GM12878 (cell line): ENCODE results near the gene LBH. TPM values are rescaled to one million over a fixed set of nuclear protein-coding genes. Genes with fewer than 3 reads are reported as not detected.

Source experiments
- ATAC-seq: fragments of 200-7000 bp; cut with Tn5 transposase; 3 replicates; pipeline ENCODE4 v1.9.1; 2020; ENCODE audit warnings: mild to moderate bottlenecking, moderate library complexity
- BruUV-seq: library from RNA; stranded (reverse); fragments of 400-500 nt; replicated peaks from 2 replicates; lab custom pipeline; 2021; lab: Mats Ljungman, UMichigan
- CTCF ChIA-PET: fragments of 300-600 bp; sonication (Branson Sonifier 250); formaldehyde crosslinking; extraction: SDS; loops from one replicate; lab custom pipeline; 2021; ENCODE audit warnings: inconsistent platforms; lab: Yijun Ruan, JAX
- POLR2A ChIA-PET: fragments of 350-600 bp; formaldehyde crosslinking; extraction: SDS; loops from one replicate; lab custom pipeline; 2021; ENCODE audit warnings: inconsistent platforms; lab: Charles Lee
- RAD21 ChIA-PET: fragments of 300-600 bp; sonication (Branson Sonifier 250); formaldehyde crosslinking; loops from one replicate; lab custom pipeline; 2023; ENCODE audit warnings: antibody characterized with exemption; ENCODE audit not compliant: unreplicated experiment; lab: Charles Lee
- SMC1A ChIA-PET: fragments of 300-600 bp; sonication (Branson Sonifier 250); formaldehyde crosslinking; loops from one replicate; lab custom pipeline; 2023; ENCODE audit not compliant: unreplicated experiment, uncharacterized antibody; lab: Charles Lee
- DNase-seq: peaks from one replicate; pipeline ENCODE4 v3.0.0-alpha.2; 2011; ENCODE audit warnings: low read depth, low spot score
- FAIRE-seq: peaks from 3 replicates; lab custom pipeline; 2011; peaks lifted over from hg19 to GRCh38; lab: Jason Lieb, UNC
- H2AFZ ChIP-seq: 2 replicates; pipeline ENCODE4 v1.6.0; 2011; ENCODE audit warnings: low read depth, low read length, control low read depth; ENCODE audit not compliant: control insufficient read depth
- H3K27ac ChIP-seq: 2 replicates; pipeline ENCODE4 v1.5.1; 2011; ENCODE audit warnings: control low read depth; ENCODE audit not compliant: control insufficient read depth, insufficient read depth
- H3K27me3 ChIP-seq, 2 experiments: replicated peaks in 1 of 2; 2 replicates each; pipeline versions ENCODE4 v1.6.0 to v1.6.1; 2011; ENCODE audit warnings: low read length in 1 of 2; ENCODE audit not compliant: control insufficient read depth in 2 of 2, insufficient read depth in 2 of 2
- H3K36me3 ChIP-seq, 2 experiments: 2 replicates each; pipeline ENCODE4 v1.5.1; 2011; ENCODE audit warnings: low read length in 1 of 2; ENCODE audit not compliant: control insufficient read depth in 2 of 2, insufficient read depth in 2 of 2
- H3K4me1 ChIP-seq: 2 replicates; pipeline ENCODE4 v1.6.1; 2011; ENCODE audit warnings: mild to moderate bottlenecking, low read length, moderate library complexity, mixed read lengths; ENCODE audit not compliant: control insufficient read depth, insufficient read depth
- H3K4me2 ChIP-seq: 2 replicates; pipeline ENCODE4 v1.6.0; 2011; ENCODE audit warnings: control low read depth; ENCODE audit not compliant: control insufficient read depth, insufficient read depth
- H3K4me3 ChIP-seq: fragments of 200-600 bp; sonication (generic); 2 replicates; pipeline ENCODE4 v1.5.1; 2016
- H3K79me2 ChIP-seq: 2 replicates; pipeline ENCODE4 v1.6.0; 2011; ENCODE audit warnings: low read length; ENCODE audit not compliant: control insufficient read depth, insufficient read depth
- H3K9ac ChIP-seq: 2 replicates; pipeline ENCODE4 v1.8.0; 2011; ENCODE audit warnings: low read length, control low read depth, mixed read lengths; ENCODE audit not compliant: control insufficient read depth, insufficient read depth
- H3K9me3 ChIP-seq: replicated peaks from 3 replicates; pipeline ENCODE4 v1.5.1; 2011; ENCODE audit warnings: mild to moderate bottlenecking, low read length; ENCODE audit not compliant: control insufficient read depth, insufficient read depth
- H4K20me1 ChIP-seq: 2 replicates; pipeline ENCODE4 v1.6.0; 2011; ENCODE audit not compliant: control insufficient read depth, insufficient read depth
- BMI1 ChIP-seq: fragments of 450-650 bp; IDR thresholded peaks from 2 replicates; pipeline ENCODE4 v1.6.1; 2016; ENCODE audit warnings: mild to moderate bottlenecking, moderate library complexity, borderline replicate concordance
- MTA2 ChIP-seq: fragments of 450-650 bp; IDR thresholded peaks from 2 replicates; pipeline ENCODE4 v1.6.1; 2016; ENCODE audit warnings: low read depth, mild to moderate bottlenecking, moderate library complexity
- POU2F2 ChIP-seq: IDR thresholded peaks from 3 replicates; pipeline ENCODE4 v1.6.1; 2011; ENCODE audit warnings: low read depth, mild to moderate bottlenecking, low read length, borderline replicate concordance
- RAD21 ChIP-seq: IDR thresholded peaks from 2 replicates; pipeline ENCODE4 v1.6.1; 2011; ENCODE audit warnings: mild to moderate bottlenecking, low read depth, low read length, moderate library complexity; ENCODE audit not compliant: insufficient read depth
- ZNF384 ChIP-seq: IDR thresholded peaks from 2 replicates; pipeline ENCODE4 v1.6.1; 2012; ENCODE audit warnings: low read depth, mild to moderate bottlenecking, low read length, improper control_type of control experiment, borderline replicate concordance
- WGBS: methylation state at CpG from one replicate; pipeline ENCODE4 v1.1.6; 2016; ENCODE audit warnings: low lambda C conversion rate; ENCODE audit not compliant: insufficient replicate concordance, insufficient coverage; ENCODE audit errors: missing lambda C conversion rate; 5-methylcytosine and 5-hydroxymethylcytosine counted together
- in situ Hi-C: fragments of 300-500 bp; cut with MboI; formaldehyde crosslinking; loops from 9 replicates; pipeline ENCODE4 v1.14.3; 2018; ENCODE audit warnings: mixed read lengths
- intact Hi-C: fragments of 100-400 bp; cut with micrococcal nuclease; formaldehyde crosslinking; loops from one replicate; pipeline ENCODE4 v1.14.2; 2022; ENCODE audit not compliant: unreplicated experiment
- polyA plus RNA-seq, 11 experiments: library from polyadenylated mRNA; depleted of rRNA in 4 of 11; unstranded in 6 of 11; stranded (reverse) in 5 of 11; fragments of >200 nt; fragmentation: Nextera tagmentation in 4 of 11; fragmentation: Illumina TruSeq in 1 of 11; extraction: Ambion mirVana in 4 of 11; extraction: Trizol in 1 of 11; gene quantifications; 1 replicate in 1 of 11; 2 replicates in 10 of 11; pipeline versions ENCODE4 v1.2.1 to v1.2.3, GENCODE V29; 2011 to 2016; ENCODE audit warnings: inconsistent platforms in 2 of 11, missing spikeins in 2 of 11, low read depth in 1 of 11
- total RNA-seq, 4 experiments: library from RNA; depleted of rRNA in 3 of 4; stranded (reverse); fragments of >200 nt in 3 of 4; fragmentation: Illumina TruSeq in 1 of 4; extraction: Trizol in 1 of 4; gene quantifications; 2 replicates each; pipeline versions ENCODE4 v1.2.1 to v1.2.3, GENCODE V29; 2013 to 2021
- TF ChIP-seq, protein P1 (sequence below): fragments of 450-650 bp; IDR thresholded peaks from 2 replicates; pipeline ENCODE4 v1.6.1; 2017; ENCODE audit warnings: mild to moderate bottlenecking, moderate library complexity
- TF ChIP-seq, protein P2 (sequence below): fragments of 450-650 bp; IDR thresholded peaks from 2 replicates; pipeline ENCODE4 v1.6.1; 2016; ENCODE audit warnings: mild to moderate bottlenecking, moderate library complexity, borderline replicate concordance

LBH gene
- total and polyA plus RNA-seq, 10 of the 15 experiments (the other 5 are each of a cell fraction or from before 2014, with no cell fraction given): 9.3 to 133 (median 34.1) TPM

DNA sequence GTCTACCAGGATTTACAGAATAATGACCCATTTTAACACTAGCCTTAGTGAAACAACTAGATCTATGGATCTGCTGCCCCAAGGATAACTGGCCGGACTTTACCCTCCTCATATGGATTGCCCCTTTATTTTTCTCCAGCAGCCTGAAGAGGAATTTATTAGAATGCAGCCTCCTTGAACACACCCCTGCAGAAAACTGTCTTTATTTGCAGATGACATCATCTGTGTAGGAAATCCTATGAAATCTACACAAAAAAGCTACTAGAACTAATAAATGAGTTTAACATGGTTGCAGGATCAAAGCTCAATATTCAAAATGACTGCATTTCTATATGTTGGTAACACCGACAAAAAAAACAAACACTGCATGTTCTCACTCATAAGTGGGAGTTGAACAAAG, 29.6 kb downstream of the LBH start:
- H4K20me1 ChIP-seq: no peaks in the 10 kb centered on the region
- RAD21 ChIA-PET: interaction anchor here (2.7 to 3.6 kb wide), 2 partner anchors 26 to 74 kb away, joined by 11 to 18 read pairs; no protein-coding TSS in a partner anchor
- no peak overlapping the region for H3K9ac ChIP-seq
- DNase-seq (no peak), FAIRE-seq (no peak), ATAC-seq (no peak)
- CTCF ChIA-PET: interaction anchor here (0.7 to 1.1 kb wide), 4 partner anchors 16 to 163 kb away, joined by 3 to 4 read pairs (median 4); no protein-coding TSS in a partner anchor
- no peak overlapping the region for H2AFZ ChIP-seq
- peaks cover 4 to 8% of the 10 kb centered on the region in 2 experiments; a peak in 3 of 4 replicates for H3K36me3 ChIP-seq
- no peak overlapping the region for H3K27ac ChIP-seq
- peaks cover under 1% of the 10 kb centered on the region; the same call in 1 of the 2 replicates for H3K4me1 ChIP-seq
- TF ChIP-seq POU2F2 (no peak), MTA2 (no peak), RAD21 (no peak), ZNF384 (no peak), BMI1 (no peak)
- TF ChIP-seq, protein P1, sequence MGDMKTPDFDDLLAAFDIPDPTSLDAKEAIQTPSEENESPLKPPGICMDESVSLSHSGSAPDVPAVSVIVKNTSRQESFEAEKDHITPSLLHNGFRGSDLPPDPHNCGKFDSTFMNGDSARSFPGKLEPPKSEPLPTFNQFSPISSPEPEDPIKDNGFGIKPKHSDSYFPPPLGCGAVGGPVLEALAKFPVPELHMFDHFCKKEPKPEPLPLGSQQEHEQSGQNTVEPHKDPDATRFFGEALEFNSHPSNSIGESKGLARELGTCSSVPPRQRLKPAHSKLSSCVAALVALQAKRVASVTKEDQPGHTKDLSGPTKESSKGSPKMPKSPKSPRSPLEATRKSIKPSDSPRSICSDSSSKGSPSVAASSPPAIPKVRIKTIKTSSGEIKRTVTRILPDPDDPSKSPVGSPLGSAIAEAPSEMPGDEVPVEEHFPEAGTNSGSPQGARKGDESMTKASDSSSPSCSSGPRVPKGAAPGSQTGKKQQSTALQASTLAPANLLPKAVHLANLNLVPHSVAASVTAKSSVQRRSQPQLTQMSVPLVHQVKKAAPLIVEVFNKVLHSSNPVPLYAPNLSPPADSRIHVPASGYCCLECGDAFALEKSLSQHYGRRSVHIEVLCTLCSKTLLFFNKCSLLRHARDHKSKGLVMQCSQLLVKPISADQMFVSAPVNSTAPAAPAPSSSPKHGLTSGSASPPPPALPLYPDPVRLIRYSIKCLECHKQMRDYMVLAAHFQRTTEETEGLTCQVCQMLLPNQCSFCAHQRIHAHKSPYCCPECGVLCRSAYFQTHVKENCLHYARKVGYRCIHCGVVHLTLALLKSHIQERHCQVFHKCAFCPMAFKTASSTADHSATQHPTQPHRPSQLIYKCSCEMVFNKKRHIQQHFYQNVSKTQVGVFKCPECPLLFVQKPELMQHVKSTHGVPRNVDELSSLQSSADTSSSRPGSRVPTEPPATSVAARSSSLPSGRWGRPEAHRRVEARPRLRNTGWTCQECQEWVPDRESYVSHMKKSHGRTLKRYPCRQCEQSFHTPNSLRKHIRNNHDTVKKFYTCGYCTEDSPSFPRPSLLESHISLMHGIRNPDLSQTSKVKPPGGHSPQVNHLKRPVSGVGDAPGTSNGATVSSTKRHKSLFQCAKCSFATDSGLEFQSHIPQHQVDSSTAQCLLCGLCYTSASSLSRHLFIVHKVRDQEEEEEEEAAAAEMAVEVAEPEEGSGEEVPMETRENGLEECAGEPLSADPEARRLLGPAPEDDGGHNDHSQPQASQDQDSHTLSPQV: no peak
- TF ChIP-seq, protein P2, sequence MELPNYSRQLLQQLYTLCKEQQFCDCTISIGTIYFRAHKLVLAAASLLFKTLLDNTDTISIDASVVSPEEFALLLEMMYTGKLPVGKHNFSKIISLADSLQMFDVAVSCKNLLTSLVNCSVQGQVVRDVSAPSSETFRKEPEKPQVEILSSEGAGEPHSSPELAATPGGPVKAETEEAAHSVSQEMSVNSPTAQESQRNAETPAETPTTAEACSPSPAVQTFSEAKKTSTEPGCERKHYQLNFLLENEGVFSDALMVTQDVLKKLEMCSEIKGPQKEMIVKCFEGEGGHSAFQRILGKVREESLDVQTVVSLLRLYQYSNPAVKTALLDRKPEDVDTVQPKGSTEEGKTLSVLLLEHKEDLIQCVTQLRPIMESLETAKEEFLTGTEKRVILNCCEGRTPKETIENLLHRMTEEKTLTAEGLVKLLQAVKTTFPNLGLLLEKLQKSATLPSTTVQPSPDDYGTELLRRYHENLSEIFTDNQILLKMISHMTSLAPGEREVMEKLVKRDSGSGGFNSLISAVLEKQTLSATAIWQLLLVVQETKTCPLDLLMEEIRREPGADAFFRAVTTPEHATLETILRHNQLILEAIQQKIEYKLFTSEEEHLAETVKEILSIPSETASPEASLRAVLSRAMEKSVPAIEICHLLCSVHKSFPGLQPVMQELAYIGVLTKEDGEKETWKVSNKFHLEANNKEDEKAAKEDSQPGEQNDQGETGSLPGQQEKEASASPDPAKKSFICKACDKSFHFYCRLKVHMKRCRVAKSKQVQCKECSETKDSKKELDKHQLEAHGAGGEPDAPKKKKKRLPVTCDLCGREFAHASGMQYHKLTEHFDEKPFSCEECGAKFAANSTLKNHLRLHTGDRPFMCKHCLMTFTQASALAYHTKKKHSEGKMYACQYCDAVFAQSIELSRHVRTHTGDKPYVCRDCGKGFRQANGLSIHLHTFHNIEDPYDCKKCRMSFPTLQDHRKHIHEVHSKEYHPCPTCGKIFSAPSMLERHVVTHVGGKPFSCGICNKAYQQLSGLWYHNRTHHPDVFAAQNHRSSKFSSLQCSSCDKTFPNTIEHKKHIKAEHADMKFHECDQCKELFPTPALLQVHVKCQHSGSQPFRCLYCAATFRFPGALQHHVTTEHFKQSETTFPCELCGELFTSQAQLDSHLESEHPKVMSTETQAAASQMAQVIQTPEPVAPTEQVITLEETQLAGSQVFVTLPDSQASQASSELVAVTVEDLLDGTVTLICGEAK: no peak
- in situ Hi-C loops (no loop called here), intact Hi-C loops (no loop called here)
- H3K9me3 ChIP-seq: peaks cover 11% of the 10 kb centered on the region
- H3K4me3 ChIP-seq: no peak overlapping the region
- no TSS peak for BruUV-seq
- SMC1A ChIA-PET: interaction anchor here (1.0 to 2.0 kb wide), 6 partner anchors 8 to 53 kb away, joined by 3 to 8 read pairs (median 5); no protein-coding TSS in a partner anchor
- no peak overlapping the region for H3K4me2 ChIP-seq
- H3K79me2 ChIP-seq: no peaks in the 10 kb centered on the region
- WGBS: 86% methylated on average over 2 of the region's 2 CpGs
- POLR2A ChIA-PET: interaction anchor here (0.5 kb wide), 1 partner anchor 97 kb away, joined by 5 read pairs; no protein-coding TSS in a partner anchor
- H3K27me3 ChIP-seq: no peaks in the 10 kb centered on the region
